ENCODE measurements around the gene SPAG16.

DNA sequence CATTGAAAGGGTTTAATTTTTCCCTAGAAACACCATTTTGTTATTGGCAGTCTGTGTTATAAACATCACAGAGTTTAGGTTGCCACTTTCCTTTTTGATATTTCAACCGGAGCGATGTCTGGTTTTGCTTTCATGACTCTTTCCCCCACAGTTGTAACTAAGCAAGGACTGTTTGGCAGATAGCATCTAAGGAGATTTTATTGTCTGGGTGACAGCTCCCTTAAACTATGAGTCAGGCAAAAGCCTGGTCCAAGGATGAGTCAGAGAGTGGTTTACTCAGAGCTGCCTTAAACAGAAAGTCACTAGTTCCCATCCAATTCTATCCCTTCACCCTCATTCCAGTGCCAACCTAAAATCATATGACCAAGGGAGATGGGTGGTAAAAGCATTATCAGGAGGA lies 785.0 kb downstream of the SPAG16 start:
- TF ChIP-seq POLR2A (IDR thresholded peaks at IDR 0.05; ENCODE audit: extremely low read depth, insufficient read length) (no peak), MYC (IDR thresholded peaks at IDR 0.05; ENCODE audit: low read depth, low read length) (no peak)
- TF ChIP-seq, protein P1, sequence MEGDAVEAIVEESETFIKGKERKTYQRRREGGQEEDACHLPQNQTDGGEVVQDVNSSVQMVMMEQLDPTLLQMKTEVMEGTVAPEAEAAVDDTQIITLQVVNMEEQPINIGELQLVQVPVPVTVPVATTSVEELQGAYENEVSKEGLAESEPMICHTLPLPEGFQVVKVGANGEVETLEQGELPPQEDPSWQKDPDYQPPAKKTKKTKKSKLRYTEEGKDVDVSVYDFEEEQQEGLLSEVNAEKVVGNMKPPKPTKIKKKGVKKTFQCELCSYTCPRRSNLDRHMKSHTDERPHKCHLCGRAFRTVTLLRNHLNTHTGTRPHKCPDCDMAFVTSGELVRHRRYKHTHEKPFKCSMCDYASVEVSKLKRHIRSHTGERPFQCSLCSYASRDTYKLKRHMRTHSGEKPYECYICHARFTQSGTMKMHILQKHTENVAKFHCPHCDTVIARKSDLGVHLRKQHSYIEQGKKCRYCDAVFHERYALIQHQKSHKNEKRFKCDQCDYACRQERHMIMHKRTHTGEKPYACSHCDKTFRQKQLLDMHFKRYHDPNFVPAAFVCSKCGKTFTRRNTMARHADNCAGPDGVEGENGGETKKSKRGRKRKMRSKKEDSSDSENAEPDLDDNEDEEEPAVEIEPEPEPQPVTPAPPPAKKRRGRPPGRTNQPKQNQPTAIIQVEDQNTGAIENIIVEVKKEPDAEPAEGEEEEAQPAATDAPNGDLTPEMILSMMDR (IDR thresholded peaks at IDR 0.05; ENCODE audit: low read depth, low read length), result no peak
- TF ChIP-seq, protein P2, sequence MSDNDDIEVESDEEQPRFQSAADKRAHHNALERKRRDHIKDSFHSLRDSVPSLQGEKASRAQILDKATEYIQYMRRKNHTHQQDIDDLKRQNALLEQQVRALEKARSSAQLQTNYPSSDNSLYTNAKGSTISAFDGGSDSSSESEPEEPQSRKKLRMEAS (IDR thresholded peaks at IDR 0.05; ENCODE audit: low read depth, low read length), result no peak

Measured in NB4 (cell line).